Right lobe of liver (tissue), 4 donors: ENCODE measurements around the gene EFHD2.
"Not testable (repeated sequence)": the region's sequence is repeated elsewhere in the genome, so short reads cannot be mapped to it uniquely, and the experiment has no call there.

ENCODE experiments used
- POLR2A ChIP-seq: fragments of 450-650 bp; IDR thresholded peaks from one replicate; pipeline ENCODE4 v1.6.1; 2017; ENCODE audit warnings: antibody characterized with exemption, mild to moderate bottlenecking
- TF ChIP-seq, protein P1 (sequence below), 4 donors: fragments of 200-600 bp in 3 of 4; fragments of 450-650 bp in 1 of 4; IDR thresholded peaks; one replicate each; pipeline versions ENCODE4 v1.5.1 to v1.8.0; 2016 to 2022; ENCODE audit warnings: antibody characterized with exemption in 4 of 4, mild to moderate bottlenecking in 2 of 4
- donor health status: DM: no; HTN: no; CAD: no.
- donor health status: DM: no; HTN: no; CAD: no.
- donor health status: DM: no; HTN: yes; CAD: no.

DNA sequence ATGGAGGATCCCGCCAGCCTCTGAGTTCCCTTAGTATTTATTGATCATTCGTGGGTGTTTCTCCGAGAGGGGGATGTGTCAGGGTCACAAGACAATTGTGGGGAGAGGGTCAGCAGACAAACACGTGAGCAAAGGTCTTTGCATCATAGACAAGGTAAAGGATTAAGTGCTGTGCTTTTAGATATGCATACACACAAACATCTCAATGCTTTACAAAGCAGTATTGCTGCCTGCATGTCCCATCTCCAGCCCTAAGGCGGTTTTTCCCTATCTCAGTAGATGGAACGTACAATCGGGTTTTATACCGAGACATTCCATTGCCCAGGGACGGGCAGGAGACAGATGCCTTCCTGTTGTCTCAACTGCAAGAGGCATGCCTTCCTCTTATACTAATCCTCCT is 30.5 kb upstream of the EFHD2 start:
- TF ChIP-seq, protein P1, sequence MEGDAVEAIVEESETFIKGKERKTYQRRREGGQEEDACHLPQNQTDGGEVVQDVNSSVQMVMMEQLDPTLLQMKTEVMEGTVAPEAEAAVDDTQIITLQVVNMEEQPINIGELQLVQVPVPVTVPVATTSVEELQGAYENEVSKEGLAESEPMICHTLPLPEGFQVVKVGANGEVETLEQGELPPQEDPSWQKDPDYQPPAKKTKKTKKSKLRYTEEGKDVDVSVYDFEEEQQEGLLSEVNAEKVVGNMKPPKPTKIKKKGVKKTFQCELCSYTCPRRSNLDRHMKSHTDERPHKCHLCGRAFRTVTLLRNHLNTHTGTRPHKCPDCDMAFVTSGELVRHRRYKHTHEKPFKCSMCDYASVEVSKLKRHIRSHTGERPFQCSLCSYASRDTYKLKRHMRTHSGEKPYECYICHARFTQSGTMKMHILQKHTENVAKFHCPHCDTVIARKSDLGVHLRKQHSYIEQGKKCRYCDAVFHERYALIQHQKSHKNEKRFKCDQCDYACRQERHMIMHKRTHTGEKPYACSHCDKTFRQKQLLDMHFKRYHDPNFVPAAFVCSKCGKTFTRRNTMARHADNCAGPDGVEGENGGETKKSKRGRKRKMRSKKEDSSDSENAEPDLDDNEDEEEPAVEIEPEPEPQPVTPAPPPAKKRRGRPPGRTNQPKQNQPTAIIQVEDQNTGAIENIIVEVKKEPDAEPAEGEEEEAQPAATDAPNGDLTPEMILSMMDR (IDR thresholded peaks at IDR 0.05): not testable (repeated sequence)
- not testable (repeated sequence) for TF ChIP-seq POLR2A
